GM12891 (cell line): ENCODE results near the gene WDR82.

Source experiments
- POLR2A ChIP-seq: IDR thresholded peaks from 2 replicates; pipeline ENCODE4 v1.6.1; 2011; ENCODE audit warnings: low read depth, low read length, control low read depth
- POLR2AphosphoS5 ChIP-seq: IDR thresholded peaks from 2 replicates; pipeline ENCODE4 v1.6.1; 2011; ENCODE audit warnings: low read depth, low read length, control low read depth
- SPI1 ChIP-seq: IDR thresholded peaks from 2 replicates; pipeline ENCODE4 v1.6.1; 2011; ENCODE audit warnings: low read depth, low read length, control low read depth
- TAF1 ChIP-seq: IDR thresholded peaks from 2 replicates; pipeline ENCODE4 v1.6.1; 2011; ENCODE audit warnings: low read depth, low read length, control low read depth

DNA sequence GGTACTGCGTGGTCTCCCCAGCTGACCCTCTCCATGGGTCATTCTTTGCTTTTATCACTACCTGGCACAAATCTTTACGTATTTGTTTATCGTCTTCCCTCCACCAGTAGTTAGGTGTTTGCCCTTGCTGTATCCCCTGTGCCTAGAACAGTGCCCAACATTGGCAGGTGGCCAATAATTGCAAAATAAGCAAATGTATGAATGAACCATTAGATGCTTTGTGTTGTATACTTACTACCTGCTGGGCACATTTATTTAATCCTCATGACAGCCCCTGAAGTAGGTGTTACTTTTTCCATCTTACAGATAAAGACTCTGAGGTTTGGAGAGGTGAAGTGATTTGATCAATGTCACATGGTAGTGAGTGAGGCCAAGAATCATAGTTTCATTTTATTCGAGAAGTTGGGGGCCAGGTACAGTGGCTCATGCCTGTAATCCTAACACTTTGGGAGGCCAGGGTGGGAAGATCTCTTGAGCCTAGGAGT, 37.5 kb downstream of the WDR82 start:
- TF ChIP-seq TAF1: no peak
- no peak for TF ChIP-seq POLR2AphosphoS5
- TF ChIP-seq POLR2A: no peak
- no peak for TF ChIP-seq SPI1
